GM19099 (cell line): ENCODE results near the gene EMC10.

ENCODE experiments used
- POLR2A ChIP-seq: IDR thresholded peaks from 3 replicates; pipeline ENCODE4 v1.6.1; 2011; ENCODE audit warnings: low read depth; ENCODE audit not compliant: insufficient read length; ENCODE audit errors: extremely low read depth

Gene EMC10

DNA sequence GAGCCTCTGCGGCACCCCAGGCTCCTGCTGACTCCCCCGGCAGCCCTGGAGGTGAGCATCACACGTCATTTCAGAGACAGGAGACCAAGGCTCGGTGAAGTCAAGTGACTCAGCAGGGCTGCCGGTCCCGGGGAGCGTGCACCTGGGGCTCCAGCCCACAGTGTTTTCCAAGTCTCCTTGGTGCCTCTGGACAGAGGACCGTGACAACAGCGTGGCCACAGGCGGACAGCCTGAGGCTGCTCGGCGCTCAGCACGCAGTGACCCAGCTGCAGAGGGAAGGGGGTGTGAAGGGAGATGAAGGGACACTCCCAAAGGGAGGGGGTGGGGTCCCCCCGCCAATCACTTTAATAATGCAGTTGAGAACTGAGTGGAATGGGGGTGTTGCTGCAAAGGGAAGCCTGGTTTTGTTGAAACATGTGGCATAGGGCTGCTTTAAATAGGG, 54.9 kb downstream of the EMC10 start:
- no peak for TF ChIP-seq POLR2A

DNA sequence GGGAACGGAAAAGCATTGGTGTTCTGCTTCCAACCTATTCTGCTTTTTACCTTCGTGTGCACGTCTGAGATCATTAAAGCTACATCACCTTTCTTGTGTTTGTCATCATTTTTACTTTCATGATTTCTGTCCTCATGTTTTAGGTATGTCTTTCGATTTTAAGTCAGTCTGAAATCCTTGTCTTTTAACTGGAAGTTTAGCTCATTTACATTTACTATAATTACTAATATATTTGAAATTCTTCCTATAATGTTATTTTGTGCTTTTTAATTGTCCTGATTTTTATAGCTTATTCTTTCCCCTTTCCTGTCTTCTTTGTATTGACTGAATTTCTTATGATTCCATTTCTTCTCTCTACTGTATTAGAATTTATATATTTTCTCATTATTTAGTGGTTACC, 56.6 kb downstream of the EMC10 start:
- no peak for TF ChIP-seq POLR2A

DNA sequence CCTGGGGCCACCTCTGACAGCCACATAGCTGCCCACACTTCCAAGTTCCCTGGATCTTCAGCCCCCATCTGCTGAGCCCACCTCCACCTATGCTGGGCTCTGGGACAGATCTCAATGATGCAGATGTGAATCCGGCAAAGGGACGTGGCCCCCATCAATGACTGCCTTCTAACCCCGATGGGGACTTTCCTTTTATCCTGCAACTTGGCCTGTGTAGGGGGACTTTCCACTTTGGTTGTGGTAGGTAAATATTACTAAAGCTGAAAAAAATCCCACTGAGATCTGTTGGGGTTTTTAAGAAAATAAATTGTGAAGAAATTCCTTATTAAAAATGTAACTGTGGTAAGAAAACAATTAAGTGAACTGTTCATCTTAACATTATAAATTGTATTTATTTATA, 58.2 kb downstream of the EMC10 start:
- TF ChIP-seq POLR2A, result no peak

DNA sequence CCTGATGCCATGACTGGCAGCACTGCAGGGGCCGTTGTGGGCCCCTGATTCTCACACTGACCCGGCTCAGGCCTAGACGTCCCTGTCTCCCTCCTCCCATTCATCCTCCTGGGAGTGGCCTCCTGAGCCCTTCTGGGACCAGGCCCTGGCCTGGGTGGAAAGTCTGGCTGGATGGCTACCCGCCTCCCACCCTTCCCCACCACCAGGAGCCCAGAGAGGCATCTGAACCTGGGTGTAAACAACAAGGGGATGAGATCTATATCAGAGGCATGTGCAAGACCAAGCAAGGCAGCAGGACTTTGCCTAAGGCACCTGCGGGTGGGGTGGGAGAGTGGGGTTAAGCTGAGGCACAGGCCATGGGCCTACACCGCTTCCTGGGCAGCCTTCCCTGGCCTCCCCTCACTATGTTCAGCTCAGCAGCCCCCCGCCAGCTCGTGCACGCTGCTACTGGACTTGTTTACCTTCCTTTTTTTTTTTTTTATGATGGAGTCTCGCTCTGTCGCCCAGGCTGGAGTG, 59.4 kb downstream of the EMC10 start:
- TF ChIP-seq POLR2A, result no peak

DNA sequence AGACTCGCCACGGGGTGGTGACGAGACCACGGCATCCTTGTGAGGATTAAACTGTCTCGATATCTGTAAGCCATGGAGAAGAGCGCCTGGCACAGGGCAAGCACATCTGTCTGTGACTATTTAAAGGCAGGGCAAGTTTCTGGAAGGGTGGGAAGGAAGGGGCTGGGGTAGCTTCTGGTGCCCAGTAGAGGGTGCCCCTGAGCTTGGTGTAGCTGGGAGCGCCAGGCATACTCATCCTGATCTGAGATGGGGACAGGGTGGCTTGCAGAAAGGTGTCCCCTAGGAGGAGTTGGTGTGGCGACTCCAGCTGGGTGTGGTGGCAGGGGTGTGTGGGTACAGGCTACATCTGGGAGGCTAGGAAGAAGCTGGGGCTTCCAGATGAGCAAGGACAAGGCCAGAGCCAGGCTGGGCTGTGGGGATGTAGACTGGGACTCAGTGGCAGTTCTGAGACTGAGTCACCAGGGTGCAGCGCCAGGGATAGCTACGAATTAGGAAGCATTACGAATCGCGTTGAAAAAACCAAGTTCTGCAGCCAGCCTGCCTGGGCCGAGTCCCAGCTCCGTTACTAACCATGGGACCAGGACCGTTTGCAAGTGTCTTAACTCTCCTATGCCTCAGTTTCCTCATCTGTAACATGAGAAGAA, 60.5 kb downstream of the EMC10 start:
- TF ChIP-seq POLR2A, result no peak

DNA sequence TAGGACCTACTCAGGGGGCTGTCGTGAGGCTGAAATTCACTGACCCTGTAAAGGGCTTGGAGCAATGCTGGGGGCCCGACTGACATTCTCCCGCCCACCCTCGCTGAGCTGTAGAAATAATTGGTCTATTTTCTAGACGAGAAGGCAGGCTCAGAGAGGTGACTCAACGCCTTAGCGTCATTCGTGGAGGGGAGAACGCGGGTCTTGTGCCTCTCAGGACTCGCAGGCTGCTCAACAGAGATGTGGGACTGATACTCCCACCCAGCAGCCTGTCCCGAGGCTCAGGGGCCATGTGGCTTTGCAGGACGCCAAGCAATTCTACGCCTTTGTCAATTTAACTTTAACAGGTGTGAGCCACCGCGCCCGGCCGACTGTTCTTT, 61.0 kb downstream of the EMC10 start:
- TF ChIP-seq POLR2A, result no peak

DNA sequence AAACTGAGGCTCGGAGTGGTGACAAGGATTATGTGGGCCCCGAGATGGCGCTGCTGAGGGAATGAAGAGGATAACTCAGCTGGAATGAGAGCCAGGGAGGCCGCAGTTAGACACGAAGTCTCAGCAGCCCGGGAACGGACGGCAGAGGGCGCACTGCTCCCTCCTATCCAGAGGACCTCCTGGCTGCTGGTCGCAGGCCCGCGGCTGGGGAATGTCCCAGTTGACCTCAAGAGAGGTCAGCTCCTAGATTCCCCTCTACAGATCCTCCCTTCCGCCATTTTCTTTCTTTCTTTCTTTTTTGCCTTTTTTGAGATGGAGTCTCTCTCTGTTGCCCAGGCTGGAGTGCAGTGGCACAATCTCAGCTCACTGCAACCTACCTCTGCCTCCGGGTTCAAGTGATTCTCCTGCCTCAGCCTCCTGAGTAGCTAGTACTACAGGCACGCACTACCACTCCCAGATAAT, 61.5 kb downstream of the EMC10 start:
- no peak for TF ChIP-seq POLR2A
